ENCODE data around the gene MRI1. TPM values are rescaled to one million over a fixed set of nuclear protein-coding genes. Genes with fewer than 3 reads are reported as not detected.

MRI1 gene
- total and polyA plus RNA-seq, 10 of the 15 experiments (the other 5 are each of a cell fraction or from before 2014, with no cell fraction given): 5.4 to 50.3 (median 28.3) TPM

DNA sequence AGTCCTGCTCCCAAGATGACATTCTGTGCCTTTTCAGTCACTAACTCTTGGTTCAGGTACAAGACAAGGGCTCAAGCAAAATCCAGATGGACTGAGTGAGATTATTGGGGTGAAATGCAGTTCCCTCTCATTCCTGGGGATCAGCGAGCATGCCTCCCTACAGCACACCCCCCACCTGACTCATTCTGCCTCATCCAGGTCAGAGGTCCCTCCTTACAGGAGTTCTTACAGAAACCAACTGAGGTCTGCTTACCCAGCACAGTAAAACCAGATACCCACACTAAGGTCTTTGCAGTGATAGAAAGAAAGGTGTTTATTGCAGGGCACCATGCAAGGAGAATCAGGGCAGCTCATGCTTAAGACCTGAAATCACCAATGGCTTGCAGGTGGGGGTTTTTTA lies 21.6 kb upstream of the MRI1 start:
- in situ Hi-C loops (cut with MboI) (no loop called here), intact Hi-C loops (cut with micrococcal nuclease; ENCODE audit: unreplicated experiment) (no loop called here)
- Histone ChIP-seq H3K4me3 (no peak overlapping the region), H3K27ac (ENCODE audit: control insufficient read depth, insufficient read depth) (no peak overlapping the region), H4K20me1 (ENCODE audit: control insufficient read depth, insufficient read depth) (no peaks in the 10 kb centered on the region), H3K4me1 (ENCODE audit: control insufficient read depth, insufficient read depth, low read length) (no peaks in the 10 kb centered on the region), H3K4me2 (ENCODE audit: control insufficient read depth, insufficient read depth) (no peak overlapping the region), H3K9me3 (replicated peaks; ENCODE audit: control insufficient read depth, insufficient read depth, low read length) (no peaks in the 10 kb centered on the region; the same call in 2 of the 3 replicates), H3K79me2 (ENCODE audit: control insufficient read depth, insufficient read depth, low read length) (no peaks in the 10 kb centered on the region), H2AFZ (ENCODE audit: control insufficient read depth, low read depth, low read length) (no peak overlapping the region), H3K27me3 (replicated peaks in 1 of 2; ENCODE audit: control insufficient read depth in 2 of 2, insufficient read depth in 2 of 2, low read length in 1 of 2) (no peaks in the 10 kb centered on the region), H3K36me3 (ENCODE audit: control insufficient read depth in 2 of 2, insufficient read depth in 2 of 2, low read length in 1 of 2) (no peaks in the 10 kb centered on the region), H3K9ac (ENCODE audit: control insufficient read depth, insufficient read depth, low read length) (no peak overlapping the region)
- DNase-seq (ENCODE audit: low read depth, low spot score): no peak
- POLR2A ChIA-PET: no interaction called here
- 53% methylated on average over 1 of the region's 1 CpG for WGBS (ENCODE audit: insufficient coverage, insufficient replicate concordance, low lambda C conversion rate, missing lambda C conversion rate)
- no peak for ATAC-seq
- no peak for FAIRE-seq
- BruUV-seq (replicated peaks): no TSS peak
- CTCF ChIA-PET: no interaction called here
- RAD21 ChIA-PET (ENCODE audit: unreplicated experiment): no interaction called here
- SMC1A ChIA-PET (ENCODE audit: uncharacterized antibody, unreplicated experiment): no interaction called here
- TF ChIP-seq NR2C2 (IDR thresholded peaks at IDR 0.05; ENCODE audit: borderline replicate concordance, control insufficient read depth, insufficient read length, low read depth) (no peak), HCFC1 (IDR thresholded peaks at IDR 0.05; ENCODE audit: low read length) (no peak), ASH2L (IDR thresholded peaks at IDR 0.05; ENCODE audit: borderline replicate concordance, low read depth) (no peak), ZZZ3 (IDR thresholded peaks at IDR 0.05; ENCODE audit: control insufficient read depth, insufficient read length, low read depth) (no peak), NRF1 (conservative IDR thresholded peaks at IDR 0.05; ENCODE audit: low read depth, low read length) (no peak), NFIC (IDR thresholded peaks at IDR 0.05; ENCODE audit: low read depth, low read length) (no peak), CBFB (IDR thresholded peaks at IDR 0.05; ENCODE audit: low read depth) (no peak), SREBF2 (IDR thresholded peaks at IDR 0.05; ENCODE audit: low read length) (no peak), CBX5 (IDR thresholded peaks at IDR 0.05; ENCODE audit: low read depth) (no peak), ZNF384 (IDR thresholded peaks at IDR 0.05; ENCODE audit: borderline replicate concordance, low read depth, low read length) (no peak)
- TF ChIP-seq, protein P1, sequence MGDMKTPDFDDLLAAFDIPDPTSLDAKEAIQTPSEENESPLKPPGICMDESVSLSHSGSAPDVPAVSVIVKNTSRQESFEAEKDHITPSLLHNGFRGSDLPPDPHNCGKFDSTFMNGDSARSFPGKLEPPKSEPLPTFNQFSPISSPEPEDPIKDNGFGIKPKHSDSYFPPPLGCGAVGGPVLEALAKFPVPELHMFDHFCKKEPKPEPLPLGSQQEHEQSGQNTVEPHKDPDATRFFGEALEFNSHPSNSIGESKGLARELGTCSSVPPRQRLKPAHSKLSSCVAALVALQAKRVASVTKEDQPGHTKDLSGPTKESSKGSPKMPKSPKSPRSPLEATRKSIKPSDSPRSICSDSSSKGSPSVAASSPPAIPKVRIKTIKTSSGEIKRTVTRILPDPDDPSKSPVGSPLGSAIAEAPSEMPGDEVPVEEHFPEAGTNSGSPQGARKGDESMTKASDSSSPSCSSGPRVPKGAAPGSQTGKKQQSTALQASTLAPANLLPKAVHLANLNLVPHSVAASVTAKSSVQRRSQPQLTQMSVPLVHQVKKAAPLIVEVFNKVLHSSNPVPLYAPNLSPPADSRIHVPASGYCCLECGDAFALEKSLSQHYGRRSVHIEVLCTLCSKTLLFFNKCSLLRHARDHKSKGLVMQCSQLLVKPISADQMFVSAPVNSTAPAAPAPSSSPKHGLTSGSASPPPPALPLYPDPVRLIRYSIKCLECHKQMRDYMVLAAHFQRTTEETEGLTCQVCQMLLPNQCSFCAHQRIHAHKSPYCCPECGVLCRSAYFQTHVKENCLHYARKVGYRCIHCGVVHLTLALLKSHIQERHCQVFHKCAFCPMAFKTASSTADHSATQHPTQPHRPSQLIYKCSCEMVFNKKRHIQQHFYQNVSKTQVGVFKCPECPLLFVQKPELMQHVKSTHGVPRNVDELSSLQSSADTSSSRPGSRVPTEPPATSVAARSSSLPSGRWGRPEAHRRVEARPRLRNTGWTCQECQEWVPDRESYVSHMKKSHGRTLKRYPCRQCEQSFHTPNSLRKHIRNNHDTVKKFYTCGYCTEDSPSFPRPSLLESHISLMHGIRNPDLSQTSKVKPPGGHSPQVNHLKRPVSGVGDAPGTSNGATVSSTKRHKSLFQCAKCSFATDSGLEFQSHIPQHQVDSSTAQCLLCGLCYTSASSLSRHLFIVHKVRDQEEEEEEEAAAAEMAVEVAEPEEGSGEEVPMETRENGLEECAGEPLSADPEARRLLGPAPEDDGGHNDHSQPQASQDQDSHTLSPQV (IDR thresholded peaks at IDR 0.05): no peak
- TF ChIP-seq, protein P2, sequence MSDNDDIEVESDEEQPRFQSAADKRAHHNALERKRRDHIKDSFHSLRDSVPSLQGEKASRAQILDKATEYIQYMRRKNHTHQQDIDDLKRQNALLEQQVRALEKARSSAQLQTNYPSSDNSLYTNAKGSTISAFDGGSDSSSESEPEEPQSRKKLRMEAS (IDR thresholded peaks at IDR 0.05; ENCODE audit: low read depth, low read length): no peak
- TF ChIP-seq, protein P3, sequence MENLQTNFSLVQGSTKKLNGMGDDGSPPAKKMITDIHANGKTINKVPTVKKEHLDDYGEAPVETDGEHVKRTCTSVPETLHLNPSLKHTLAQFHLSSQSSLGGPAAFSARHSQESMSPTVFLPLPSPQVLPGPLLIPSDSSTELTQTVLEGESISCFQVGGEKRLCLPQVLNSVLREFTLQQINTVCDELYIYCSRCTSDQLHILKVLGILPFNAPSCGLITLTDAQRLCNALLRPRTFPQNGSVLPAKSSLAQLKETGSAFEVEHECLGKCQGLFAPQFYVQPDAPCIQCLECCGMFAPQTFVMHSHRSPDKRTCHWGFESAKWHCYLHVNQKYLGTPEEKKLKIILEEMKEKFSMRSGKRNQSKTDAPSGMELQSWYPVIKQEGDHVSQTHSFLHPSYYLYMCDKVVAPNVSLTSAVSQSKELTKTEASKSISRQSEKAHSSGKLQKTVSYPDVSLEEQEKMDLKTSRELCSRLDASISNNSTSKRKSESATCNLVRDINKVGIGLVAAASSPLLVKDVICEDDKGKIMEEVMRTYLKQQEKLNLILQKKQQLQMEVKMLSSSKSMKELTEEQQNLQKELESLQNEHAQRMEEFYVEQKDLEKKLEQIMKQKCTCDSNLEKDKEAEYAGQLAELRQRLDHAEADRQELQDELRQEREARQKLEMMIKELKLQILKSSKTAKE (IDR thresholded peaks at IDR 0.05; ENCODE audit: low read depth, poor library complexity, severe bottlenecking): no peak
- TF ChIP-seq, protein P4, sequence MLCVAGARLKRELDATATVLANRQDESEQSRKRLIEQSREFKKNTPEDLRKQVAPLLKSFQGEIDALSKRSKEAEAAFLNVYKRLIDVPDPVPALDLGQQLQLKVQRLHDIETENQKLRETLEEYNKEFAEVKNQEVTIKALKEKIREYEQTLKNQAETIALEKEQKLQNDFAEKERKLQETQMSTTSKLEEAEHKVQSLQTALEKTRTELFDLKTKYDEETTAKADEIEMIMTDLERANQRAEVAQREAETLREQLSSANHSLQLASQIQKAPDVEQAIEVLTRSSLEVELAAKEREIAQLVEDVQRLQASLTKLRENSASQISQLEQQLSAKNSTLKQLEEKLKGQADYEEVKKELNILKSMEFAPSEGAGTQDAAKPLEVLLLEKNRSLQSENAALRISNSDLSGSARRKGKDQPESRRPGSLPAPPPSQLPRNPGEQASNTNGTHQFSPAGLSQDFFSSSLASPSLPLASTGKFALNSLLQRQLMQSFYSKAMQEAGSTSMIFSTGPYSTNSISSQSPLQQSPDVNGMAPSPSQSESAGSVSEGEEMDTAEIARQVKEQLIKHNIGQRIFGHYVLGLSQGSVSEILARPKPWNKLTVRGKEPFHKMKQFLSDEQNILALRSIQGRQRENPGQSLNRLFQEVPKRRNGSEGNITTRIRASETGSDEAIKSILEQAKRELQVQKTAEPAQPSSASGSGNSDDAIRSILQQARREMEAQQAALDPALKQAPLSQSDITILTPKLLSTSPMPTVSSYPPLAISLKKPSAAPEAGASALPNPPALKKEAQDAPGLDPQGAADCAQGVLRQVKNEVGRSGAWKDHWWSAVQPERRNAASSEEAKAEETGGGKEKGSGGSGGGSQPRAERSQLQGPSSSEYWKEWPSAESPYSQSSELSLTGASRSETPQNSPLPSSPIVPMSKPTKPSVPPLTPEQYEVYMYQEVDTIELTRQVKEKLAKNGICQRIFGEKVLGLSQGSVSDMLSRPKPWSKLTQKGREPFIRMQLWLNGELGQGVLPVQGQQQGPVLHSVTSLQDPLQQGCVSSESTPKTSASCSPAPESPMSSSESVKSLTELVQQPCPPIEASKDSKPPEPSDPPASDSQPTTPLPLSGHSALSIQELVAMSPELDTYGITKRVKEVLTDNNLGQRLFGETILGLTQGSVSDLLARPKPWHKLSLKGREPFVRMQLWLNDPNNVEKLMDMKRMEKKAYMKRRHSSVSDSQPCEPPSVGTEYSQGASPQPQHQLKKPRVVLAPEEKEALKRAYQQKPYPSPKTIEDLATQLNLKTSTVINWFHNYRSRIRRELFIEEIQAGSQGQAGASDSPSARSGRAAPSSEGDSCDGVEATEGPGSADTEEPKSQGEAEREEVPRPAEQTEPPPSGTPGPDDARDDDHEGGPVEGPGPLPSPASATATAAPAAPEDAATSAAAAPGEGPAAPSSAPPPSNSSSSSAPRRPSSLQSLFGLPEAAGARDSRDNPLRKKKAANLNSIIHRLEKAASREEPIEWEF (IDR thresholded peaks at IDR 0.05; ENCODE audit: insufficient replicate concordance, low read depth, low read length): no peak
